ENCODE results near the gene PRUNE2.

PRUNE2 gene

DNA sequence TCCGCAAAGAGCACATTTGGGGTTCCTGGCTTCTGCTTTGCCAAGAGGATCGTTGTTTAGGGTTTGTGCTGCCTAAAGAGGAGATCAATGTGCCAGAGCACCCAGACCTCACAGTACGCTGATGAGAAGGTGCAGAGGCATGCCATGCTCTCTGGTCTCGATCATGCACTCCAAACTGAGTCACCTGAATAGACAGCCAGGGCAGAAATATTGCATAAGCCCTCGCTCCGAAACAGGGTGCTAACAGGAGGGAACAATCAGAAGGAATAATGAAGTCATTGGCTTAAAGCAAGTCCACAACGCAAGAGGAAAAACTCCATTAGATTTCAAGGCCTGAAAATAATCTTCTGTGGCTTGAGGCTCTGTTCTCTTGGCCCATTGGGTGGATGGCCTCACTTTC is 322.7 kb downstream of the PRUNE2 start:
- ChIA-PET CTCF (interaction anchor here (0.6 kb wide), 2 partner anchors 19 to 93 kb away, joined by 3 read pairs; no protein-coding TSS in a partner anchor), POLR2A (ENCODE audit: low non-redundant PET) (no interaction called here)
- no peak for DNase-seq (ENCODE audit: low spot score)
- H3K27ac ChIP-seq: no peak overlapping the region
- TF ChIP-seq, protein P1, sequence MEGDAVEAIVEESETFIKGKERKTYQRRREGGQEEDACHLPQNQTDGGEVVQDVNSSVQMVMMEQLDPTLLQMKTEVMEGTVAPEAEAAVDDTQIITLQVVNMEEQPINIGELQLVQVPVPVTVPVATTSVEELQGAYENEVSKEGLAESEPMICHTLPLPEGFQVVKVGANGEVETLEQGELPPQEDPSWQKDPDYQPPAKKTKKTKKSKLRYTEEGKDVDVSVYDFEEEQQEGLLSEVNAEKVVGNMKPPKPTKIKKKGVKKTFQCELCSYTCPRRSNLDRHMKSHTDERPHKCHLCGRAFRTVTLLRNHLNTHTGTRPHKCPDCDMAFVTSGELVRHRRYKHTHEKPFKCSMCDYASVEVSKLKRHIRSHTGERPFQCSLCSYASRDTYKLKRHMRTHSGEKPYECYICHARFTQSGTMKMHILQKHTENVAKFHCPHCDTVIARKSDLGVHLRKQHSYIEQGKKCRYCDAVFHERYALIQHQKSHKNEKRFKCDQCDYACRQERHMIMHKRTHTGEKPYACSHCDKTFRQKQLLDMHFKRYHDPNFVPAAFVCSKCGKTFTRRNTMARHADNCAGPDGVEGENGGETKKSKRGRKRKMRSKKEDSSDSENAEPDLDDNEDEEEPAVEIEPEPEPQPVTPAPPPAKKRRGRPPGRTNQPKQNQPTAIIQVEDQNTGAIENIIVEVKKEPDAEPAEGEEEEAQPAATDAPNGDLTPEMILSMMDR (conservative IDR thresholded peaks at IDR 0.05; ENCODE audit: low read depth): no peak

DNA sequence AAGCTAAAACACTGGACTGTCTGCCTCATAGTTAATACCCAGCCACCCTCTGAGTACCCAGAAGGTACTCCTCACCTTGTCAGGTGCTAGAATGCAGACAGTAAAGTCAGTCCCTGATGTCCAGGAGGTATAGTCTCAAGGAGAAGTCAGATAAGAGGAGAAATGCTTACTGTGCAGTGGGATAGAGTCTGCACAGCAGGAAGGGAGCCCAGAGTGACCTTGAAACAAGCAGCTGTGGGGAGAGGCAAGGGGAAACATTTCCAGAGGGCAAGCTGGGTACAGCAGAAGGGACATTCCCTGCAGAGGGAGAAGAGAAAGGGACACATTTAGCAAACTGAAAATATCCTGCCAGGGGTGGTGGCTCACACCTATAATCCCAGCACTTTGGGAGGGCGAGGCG is 324.2 kb downstream of the PRUNE2 start:
- H3K27ac ChIP-seq: no peak overlapping the region
- POLR2A ChIA-PET (ENCODE audit: low non-redundant PET): no interaction called here
- CTCF ChIA-PET: no interaction called here
- no peak for DNase-seq (ENCODE audit: low spot score)
- TF ChIP-seq, protein P1 (conservative IDR thresholded peaks at IDR 0.05; ENCODE audit: low read depth): no peak

DNA sequence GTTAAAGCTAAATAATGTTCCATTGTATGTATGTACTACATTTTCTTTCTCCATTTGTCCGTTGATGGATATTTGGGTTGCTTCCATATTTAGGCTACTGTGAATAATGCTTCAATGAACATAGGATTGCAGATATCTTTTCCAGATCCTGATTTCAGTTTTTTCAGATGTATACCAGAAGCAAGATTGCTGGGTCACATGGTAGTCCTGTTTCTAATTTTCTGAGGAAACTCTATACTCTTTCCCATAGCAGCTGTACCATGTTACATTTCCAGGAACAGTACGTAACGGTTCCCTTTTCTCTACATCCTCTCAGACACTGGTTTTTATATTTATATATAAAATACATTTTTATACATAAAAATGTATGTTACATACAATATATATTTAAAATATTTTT is 325.1 kb downstream of the PRUNE2 start:
- no peak overlapping the region for H3K27ac ChIP-seq
- POLR2A ChIA-PET (ENCODE audit: low non-redundant PET): no interaction called here
- TF ChIP-seq, protein P1 (conservative IDR thresholded peaks at IDR 0.05; ENCODE audit: low read depth): no peak
- CTCF ChIA-PET: interaction anchor here (0.6 kb wide), 2 partner anchors 13 to 37 kb away, joined by 3 to 4 read pairs; no protein-coding TSS in a partner anchor
- no peak for DNase-seq (ENCODE audit: low spot score)

DNA sequence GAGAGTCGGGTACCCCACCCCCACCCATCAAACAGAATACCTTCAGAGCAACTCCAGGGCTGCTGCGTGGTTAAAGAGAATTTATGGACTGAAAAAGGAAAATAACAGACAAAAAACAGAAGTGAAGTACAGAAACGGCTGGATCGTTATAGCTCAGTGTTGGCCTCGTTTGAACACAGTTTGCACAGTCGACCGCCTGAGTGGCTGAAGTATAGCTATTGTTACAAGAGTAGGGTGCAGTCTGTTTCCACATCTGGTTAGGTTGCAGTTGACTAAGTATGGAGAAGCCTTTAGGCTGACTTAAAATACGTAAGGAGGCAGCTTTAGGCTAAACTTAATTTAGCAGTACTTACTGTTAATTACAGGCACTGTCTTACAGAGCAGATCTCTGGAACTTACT is 325.7 kb downstream of the PRUNE2 start:
- H3K27ac ChIP-seq: no peak overlapping the region
- DNase-seq (ENCODE audit: low spot score): no peak
- ChIA-PET CTCF (interaction anchor here (0.6 kb wide), 1 partner anchor 12 kb away, joined by 4 read pairs; no protein-coding TSS in a partner anchor), POLR2A (ENCODE audit: low non-redundant PET) (interaction anchor here (0.6 kb wide), 1 partner anchor 10 kb away, joined by 4 read pairs; no protein-coding TSS in a partner anchor)
- TF ChIP-seq, protein P1 (conservative IDR thresholded peaks at IDR 0.05; ENCODE audit: low read depth): no peak

DNA sequence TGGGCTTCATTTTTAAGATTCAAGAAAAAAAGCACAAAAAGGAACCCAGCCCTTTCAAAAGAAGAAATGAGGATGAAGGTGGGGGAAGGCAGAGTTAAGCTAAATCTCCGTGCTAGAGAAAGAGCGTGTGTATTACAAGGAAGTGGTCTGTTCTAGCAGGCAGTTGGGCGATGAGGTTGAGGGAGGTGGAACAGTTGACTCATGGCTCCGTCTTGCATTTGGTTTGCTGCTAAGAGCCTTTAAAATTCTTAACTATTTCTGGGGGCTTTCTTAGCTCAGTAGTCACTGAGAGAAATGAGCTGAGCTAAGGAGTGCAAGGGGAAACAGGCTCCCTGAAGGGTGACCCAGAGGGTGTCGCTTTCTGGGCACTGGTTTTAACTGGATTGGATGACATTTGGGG is 329.6 kb downstream of the PRUNE2 start:
- no peak for DNase-seq (ENCODE audit: low spot score)
- no peak overlapping the region for H3K27ac ChIP-seq
- POLR2A ChIA-PET (ENCODE audit: low non-redundant PET): no interaction called here
- CTCF ChIA-PET: no interaction called here
- TF ChIP-seq, protein P1 (conservative IDR thresholded peaks at IDR 0.05; ENCODE audit: low read depth): no peak

DNA sequence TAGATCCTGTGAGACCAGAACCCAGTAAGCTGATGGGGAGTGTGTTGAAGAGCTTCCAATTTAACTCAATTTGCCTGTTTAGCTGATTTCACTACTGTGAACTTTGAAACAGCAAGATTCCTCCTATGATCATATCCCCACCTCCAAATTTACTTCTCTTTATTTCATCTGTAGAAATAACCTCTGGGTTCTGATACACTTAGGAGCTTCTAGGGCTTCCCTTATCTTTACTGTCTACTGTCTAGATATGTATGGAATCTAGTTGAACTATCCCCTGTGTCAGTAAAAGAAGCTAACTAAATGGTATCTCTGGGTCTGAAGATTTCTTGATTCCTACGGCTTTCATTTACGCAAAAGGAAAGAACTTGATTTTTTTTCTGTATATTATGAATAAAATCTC is 330.2 kb downstream of the PRUNE2 start:
- ChIA-PET POLR2A (ENCODE audit: low non-redundant PET) (no interaction called here), CTCF (no interaction called here)
- TF ChIP-seq, protein P1 (conservative IDR thresholded peaks at IDR 0.05; ENCODE audit: low read depth): no peak
- no peak overlapping the region for H3K27ac ChIP-seq
- no peak for DNase-seq (ENCODE audit: low spot score)
